Activated CD4-positive, alpha-beta T cell treated with anti-CD3 and anti-CD28 coated beads for 4 hours (primary cell): ENCODE results near the gene RAB11FIP4.

Experiments
- DNase-seq, 2 donors: peaks; one replicate each; pipeline ENCODE4 v3.0.0-alpha.2; 2020

Gene RAB11FIP4

GRCh38 chr17:31508288-31509094, 117.0 kb downstream of the RAB11FIP4 start:
- peak; percentile 50 to 52 for DNase-seq

- no peak for DNase-seq
Measured at GRCh38 chr17:31509095-31509804, 117.8 kb downstream of the RAB11FIP4 start.

- DNase-seq = no peak
Measured at GRCh38 chr17:31509805-31510177, 118.3 kb downstream of the RAB11FIP4 start.

DNA sequence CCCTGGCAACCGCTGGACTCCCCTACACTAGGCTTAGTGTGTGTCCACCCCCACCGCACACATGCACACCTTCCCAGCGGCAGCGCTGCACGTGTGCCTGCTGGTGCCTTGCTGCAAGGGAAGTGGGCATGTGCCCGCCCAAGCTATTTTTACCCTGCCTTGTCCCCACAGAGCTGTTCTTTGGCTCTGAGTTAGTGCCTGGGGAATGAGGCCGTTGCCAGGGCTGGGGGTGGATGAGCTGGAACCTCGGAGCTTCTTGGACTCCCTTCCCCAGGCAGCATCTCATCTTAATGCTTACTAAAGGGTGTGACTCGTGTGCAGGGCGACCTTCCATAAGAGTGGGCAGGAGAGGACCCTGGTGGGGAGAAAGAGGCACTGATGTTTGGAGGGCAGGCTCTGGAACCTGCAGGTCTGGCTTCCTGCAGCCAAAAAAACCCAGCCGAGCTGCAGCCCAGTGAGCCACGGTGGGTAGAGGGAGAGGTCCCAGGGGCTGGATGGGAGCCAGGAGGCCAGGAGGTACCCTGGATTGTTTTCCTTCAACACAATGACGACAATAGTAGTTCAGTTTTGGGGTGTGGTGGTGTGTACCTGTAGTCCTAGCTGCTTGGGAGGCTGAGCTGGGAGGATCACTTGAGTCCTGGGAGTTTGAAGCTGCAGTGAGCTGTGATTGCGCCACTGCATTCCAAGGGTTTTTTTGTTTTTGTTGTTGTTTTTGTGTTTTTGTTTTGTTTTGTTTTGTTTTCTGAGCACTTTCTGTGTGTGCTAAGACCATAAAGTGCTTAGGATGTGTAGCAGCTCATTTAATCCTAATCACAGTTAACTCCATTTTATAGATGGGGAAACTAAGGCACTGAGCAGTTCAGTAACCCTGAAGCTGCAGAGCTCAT, 119.1 kb downstream of the RAB11FIP4 start:
- DNase-seq = no peak

GRCh38 chr17:31511195-31511578, 119.7 kb downstream of the RAB11FIP4 start:
- DNase-seq = no peak

DNA sequence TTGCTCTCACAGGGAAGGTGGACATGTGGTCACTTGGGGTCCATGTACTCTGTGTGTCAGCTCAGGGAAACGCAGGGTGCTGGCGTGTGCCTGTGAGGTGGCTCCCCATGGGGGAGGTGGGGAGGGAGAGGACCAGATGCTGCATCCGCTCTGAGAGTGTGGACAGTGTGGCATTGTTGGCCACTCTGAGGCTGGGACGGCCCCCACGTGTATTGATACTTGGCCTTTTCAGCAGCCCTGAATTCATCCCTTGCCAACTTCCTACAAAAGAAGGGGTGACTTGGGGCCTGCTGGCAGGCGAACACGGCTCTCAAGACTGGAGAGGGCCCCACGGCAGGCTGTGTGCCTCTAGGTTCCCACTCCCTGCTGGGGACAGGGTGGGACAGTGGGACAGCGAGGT, 120.1 kb downstream of the RAB11FIP4 start:
- DNase-seq = no peak

GRCh38 chr17:31512104-31512740, 120.7 kb downstream of the RAB11FIP4 start:
- DNase-seq = no peak

DNA sequence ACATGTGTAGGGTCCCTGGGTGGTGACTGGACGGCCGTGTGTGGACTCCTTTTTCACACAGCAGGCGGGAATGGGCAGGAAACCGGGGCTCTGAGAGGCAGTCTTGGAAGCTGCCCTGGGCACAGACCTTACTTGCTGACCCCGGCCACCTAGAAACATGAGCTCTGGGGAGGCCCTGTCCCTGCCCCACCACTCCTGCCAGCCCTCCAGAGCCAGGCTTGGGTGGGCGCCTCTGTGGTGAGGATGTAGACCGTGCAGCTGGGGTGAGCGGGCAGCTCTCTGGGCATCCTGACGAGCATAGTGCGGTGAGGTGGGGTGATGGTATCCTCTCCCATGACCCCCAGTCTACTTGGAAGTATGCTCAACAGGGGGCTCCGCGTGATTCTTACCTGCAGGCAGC, 121.3 kb downstream of the RAB11FIP4 start:
- DNase-seq = no peak

- no peak for DNase-seq
Measured at GRCh38 chr17:31513731-31514427, 122.4 kb downstream of the RAB11FIP4 start.

GRCh38 chr17:31515267-31515666, 123.8 kb downstream of the RAB11FIP4 start:
- DNase-seq = no peak

GRCh38 chr17:31517524-31517923, 126.0 kb downstream of the RAB11FIP4 start:
- no peak for DNase-seq

DNA sequence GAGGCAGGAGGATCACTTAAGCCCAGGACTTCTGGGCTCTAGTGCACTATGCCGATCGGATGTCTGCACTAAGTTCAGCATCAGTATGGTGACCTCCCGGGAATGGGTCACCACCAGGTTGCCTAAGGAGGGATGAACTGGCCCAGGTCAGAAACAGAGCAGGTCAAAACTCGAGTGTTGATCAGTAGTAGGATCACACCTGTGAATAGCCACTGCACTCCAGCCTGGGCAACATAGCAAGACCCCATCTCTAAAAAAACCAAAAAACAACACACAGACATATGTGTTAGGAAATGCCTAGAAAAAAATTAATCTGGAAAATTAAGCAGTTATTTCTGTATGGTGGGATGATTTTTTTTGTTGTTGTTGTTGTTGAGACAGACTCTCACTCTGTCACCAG, 127.0 kb downstream of the RAB11FIP4 start:
- DNase-seq = no peak

DNA sequence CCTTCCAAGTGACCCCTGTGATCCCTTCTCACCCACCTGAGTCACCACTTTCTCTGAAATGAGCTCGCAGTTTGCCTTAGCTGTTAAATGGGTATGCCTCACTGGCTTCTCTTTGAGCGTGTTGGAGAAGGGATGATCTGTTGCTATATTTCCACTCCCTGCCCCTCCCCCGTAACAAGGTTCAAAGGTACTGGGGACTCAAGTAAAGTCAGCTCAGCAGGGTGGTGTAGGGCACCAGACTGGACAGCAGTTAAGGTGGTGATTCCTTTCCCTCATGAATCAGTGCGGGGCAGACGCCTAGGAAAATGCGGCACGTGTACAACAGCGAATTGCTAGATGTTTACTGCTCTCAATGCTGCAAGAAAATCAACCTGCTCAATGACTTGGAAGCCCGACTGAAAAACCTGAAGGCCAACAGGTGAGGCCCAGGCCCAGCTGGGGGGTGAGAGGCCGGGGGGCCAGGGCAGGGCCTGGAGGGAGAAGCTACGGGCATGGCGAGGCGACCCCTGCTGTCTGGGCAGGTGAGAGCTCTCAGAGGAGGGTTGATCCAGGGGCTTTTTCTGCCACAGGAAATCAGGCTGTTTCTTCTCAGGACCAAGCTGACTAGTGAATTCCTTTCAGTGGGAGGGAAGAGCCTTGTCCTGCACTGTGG, 130.3 kb downstream of the RAB11FIP4 start:
- no peak for DNase-seq

GRCh38 chr17:31522284-31522931, 130.9 kb downstream of the RAB11FIP4 start:
- no peak for DNase-seq

- no peak for DNase-seq
Measured at GRCh38 chr17:31522987-31523495, 131.6 kb downstream of the RAB11FIP4 start.

DNA sequence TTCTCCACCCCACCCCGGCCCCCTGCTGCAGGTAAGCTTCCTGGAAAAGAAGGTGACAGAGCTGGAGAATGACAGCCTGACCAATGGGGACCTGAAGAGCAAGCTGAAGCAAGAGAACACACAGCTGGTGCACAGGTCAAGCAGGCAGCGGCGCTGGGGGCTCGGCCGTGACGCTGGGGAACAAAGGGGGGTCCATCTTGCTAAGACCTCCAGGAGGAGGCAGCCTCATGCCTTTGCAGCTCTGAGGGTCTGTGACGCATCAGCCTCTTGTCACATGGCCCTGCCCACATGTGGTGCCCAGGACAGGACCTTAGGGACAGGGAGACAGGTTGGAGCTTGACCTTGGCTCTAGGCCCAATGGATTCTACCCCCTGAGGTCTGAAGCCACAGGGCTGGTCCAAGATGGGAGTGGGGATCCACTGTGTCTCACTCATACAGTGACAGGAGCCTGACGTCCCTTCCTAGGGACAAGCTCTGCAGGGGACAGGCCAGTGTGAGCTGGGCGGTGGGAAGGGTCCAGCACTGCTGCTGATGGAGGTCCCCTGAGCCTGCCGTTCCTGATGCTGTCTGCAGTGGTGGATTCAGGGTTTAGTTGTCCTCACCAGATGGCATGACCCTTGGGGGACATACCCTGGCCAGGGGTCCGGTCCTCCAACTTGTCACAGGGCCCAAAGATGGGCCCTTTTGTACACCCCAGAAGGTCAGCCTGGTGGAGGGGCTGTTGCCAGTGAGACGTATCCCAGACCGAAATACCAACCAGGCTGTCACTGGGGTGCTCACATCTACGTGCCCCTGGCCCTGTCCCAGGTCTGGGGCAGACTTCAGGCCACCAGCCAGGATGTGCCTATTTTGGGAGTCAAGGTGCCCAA, 132.6 kb downstream of the RAB11FIP4 start:
- no peak for DNase-seq

GRCh38 chr17:31524926-31525800, 133.7 kb downstream of the RAB11FIP4 start:
- peak; percentile 87 to 92 for DNase-seq

DNA sequence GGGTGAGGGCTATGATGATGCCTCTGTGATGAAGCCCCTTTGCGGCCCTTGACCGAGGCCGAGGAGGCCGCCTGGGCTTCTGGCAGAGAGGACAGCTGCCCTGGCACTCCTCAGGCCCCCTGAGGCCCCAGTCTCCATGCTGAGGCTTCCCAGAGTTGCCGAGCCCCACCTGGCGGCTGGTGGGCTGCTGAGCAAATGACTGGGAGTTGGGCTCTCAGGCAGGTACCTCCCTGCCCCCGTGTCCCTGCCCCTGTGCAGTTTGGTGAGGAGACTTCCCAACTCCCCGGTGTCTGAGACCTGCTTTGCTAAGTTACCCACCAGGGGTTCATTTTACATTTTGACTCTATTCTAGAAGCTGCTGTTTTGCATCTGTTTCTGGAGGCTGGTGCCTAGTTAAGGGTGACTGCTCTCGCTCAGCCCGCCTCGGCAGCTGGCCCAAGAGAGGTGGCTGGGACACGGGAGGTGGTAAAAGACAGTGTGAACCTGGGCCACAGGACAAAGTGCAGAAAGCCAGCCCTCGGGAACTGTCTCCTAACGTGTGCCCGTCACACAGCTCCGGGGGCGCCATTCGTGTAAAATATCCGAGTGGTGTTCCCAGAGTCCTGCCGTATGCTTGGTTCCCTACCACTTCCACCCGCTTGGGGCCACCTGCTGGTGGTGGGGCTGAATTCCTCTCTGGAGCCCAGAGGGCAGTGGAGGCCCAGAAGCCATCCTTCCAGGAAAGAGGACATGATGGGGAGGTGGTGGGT, 134.5 kb downstream of the RAB11FIP4 start:
- DNase-seq = no peak
